Cardiac muscle cell (in vitro differentiated cells and primary cell): ENCODE results near the gene MIER2. TPM values are rescaled to one million over a fixed set of nuclear protein-coding genes. Genes with fewer than 3 reads are reported as not detected.

ENCODE experiments used
- DNase-seq, 2 donors: peaks; one replicate each; pipeline versions ENCODE4 v3.0.0 to v3.0.0-alpha.2; 2010 to 2017; ENCODE audit warnings: low read depth in 1 of 2, low spot score in 1 of 2
- H3K27ac ChIP-seq: fragments of 200-600 bp; sonication (generic); 2 replicates; pipeline ENCODE4 v1.5.1; 2016
- H3K27me3 ChIP-seq: fragments of 200-600 bp; sonication (generic); 2 replicates; pipeline ENCODE4 v1.6.0; 2016; ENCODE audit warnings: control low read depth
- H3K36me3 ChIP-seq: fragments of 200-600 bp; sonication (generic); 2 replicates; pipeline ENCODE4 v1.5.1; 2016; ENCODE audit warnings: control low read depth
- H3K4me1 ChIP-seq: fragments of 200-600 bp; sonication (generic); 2 replicates; pipeline ENCODE4 v1.8.1; 2017; ENCODE audit warnings: low read depth, mild to moderate bottlenecking, mixed run types
- H3K4me3 ChIP-seq: fragments of 200-600 bp; sonication (generic); 2 replicates; pipeline ENCODE4 v1.5.1; 2016; ENCODE audit warnings: mild to moderate bottlenecking
- H3K9me3 ChIP-seq: fragments of 200-600 bp; sonication (generic); 2 replicates; pipeline ENCODE4 v1.5.1; 2017; ENCODE audit warnings: low read depth, mild to moderate bottlenecking, control low read depth
- polyA plus RNA-seq: library from polyadenylated mRNA; unstranded; fragments of >200 nt; fragmentation: Nextera tagmentation; extraction: Ambion mirVana; gene quantifications from 2 replicates; pipeline ENCODE4 v1.2.1, GENCODE V29; 2016
- total RNA-seq: library from RNA; depleted of rRNA; stranded (reverse); fragments of >200 nt; gene quantifications from 2 replicates; pipeline ENCODE4 v1.2.3, GENCODE V29; 2016
- TF ChIP-seq, protein P1 (sequence below): IDR thresholded peaks from 2 replicates; pipeline ENCODE4 v1.5.1; 2012; ENCODE audit warnings: low read depth, mild to moderate bottlenecking, low read length

The MIER2 gene
- total and polyA plus RNA-seq, 2 experiments from 2014 or later = 32.7 to 47.8 TPM

DNA sequence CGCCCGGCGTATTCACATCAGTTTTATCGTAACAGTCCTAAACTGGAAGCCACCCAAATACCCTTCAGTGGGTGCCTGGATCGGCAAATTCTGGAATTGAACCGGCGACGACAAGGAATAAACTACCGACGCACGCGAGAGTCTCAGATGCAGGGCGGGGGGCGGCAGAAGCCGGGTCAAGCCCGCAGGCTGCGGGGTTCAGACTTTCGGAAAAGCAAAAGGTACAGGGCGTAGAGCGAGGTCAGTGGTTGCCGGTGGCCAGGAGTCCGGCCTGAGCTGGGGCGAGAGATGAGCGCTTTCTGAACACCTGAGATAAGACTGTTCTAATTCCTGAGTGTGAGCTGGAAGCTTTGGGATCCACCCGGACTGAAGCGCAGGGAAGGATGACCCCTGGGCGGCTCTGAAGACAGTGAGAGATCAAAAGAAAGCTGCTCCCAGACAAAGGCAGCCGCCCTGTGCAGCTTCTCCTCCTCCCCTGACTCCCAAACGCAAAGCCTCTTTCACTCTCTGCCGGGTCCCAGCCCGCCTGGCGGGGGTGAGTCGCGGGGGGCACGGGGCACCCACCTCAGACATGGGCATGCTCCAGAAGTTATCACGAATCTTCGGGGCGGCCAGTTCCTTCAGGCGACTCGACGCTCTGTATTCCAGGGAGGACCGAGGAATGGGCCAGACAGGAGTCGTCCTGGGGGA is 26.2 kb upstream of the MIER2 start:
- Histone ChIP-seq H3K36me3 (no peaks in the 10 kb centered on the region), H3K4me1 (no peaks in the 10 kb centered on the region), H3K4me3 (no peak overlapping the region), H3K27me3 (no peaks in the 10 kb centered on the region), H3K27ac (no peak overlapping the region), H3K9me3 (no peaks in the 10 kb centered on the region)
- TF ChIP-seq, protein P1, sequence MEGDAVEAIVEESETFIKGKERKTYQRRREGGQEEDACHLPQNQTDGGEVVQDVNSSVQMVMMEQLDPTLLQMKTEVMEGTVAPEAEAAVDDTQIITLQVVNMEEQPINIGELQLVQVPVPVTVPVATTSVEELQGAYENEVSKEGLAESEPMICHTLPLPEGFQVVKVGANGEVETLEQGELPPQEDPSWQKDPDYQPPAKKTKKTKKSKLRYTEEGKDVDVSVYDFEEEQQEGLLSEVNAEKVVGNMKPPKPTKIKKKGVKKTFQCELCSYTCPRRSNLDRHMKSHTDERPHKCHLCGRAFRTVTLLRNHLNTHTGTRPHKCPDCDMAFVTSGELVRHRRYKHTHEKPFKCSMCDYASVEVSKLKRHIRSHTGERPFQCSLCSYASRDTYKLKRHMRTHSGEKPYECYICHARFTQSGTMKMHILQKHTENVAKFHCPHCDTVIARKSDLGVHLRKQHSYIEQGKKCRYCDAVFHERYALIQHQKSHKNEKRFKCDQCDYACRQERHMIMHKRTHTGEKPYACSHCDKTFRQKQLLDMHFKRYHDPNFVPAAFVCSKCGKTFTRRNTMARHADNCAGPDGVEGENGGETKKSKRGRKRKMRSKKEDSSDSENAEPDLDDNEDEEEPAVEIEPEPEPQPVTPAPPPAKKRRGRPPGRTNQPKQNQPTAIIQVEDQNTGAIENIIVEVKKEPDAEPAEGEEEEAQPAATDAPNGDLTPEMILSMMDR = no peak
- DNase-seq = no peak

DNA sequence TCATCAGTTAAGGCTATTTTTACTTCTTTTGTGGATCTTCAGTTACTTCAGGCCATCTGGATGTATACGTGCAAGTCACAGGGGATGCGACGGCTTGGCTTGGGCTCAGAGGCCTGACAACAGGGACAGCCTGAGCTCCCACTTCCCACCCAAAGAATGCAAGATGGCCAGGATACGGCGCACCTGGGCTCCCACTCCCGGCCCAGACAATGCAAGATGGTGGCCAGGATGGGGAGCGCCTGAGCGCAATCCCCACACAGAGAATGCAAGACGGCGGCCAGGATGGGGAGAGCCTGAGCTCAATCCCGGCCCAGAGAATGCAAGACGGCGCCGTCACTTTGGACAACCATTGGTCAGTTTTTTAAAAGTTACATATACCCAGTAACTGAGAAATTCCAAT is 25.3 kb upstream of the MIER2 start:
- no peaks in the 10 kb centered on the region for H3K27me3 ChIP-seq
- no peak overlapping the region for H3K27ac ChIP-seq
- no peaks in the 10 kb centered on the region for H3K36me3 ChIP-seq
- no peaks in the 10 kb centered on the region for H3K9me3 ChIP-seq
- TF ChIP-seq, protein P1 = no peak
- no peak for DNase-seq
- no peaks in the 10 kb centered on the region for H3K4me1 ChIP-seq
- H3K4me3 ChIP-seq = no peak overlapping the region

DNA sequence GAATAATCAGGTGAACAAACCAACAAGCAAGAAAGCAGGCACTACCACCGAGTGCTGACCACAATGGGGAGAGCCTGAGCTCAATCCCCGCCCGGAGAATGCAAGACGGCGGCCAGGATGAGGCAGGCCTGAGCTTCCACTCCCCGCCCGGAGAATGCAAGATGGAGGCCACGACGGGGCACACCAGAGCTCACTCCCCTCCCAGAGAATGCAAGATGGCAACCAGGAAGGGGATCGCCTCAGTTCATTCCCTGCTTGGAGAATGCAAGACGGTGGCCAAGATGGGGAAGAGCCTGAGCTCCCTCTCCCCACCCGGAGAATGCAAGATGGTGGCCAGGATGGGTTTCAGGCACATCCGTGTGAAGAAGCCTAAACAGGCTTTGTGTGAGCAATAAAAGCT is 24.7 kb upstream of the MIER2 start:
- no peak for DNase-seq
- TF ChIP-seq, protein P1 = no peak
- no peak overlapping the region for H3K4me3 ChIP-seq
- H3K9me3 ChIP-seq = no peaks in the 10 kb centered on the region
- H3K4me1 ChIP-seq = no peaks in the 10 kb centered on the region
- no peaks in the 10 kb centered on the region for H3K27me3 ChIP-seq
- H3K27ac ChIP-seq = no peak overlapping the region
- no peaks in the 10 kb centered on the region for H3K36me3 ChIP-seq

DNA sequence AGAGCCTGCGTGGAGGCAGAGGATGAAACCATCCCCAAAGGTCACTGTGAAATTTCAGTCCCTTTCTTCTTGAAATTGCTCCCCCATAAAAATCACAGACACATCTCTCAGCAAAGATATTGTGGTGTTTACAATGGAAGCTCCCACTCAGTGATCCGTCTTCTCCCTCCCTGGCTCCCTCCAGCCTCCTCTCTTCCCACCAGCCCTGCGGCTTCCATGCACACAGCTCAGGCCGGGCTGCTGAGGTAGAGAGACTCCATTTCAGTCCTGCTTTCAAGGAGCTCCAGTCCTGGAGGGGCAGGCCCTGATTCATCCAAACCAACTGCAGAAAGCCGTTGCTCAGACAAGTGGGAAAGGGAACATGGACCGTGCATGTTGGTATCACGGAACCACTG is 24.0 kb upstream of the MIER2 start:
- Histone ChIP-seq H3K36me3 (no peaks in the 10 kb centered on the region), H3K9me3 (no peaks in the 10 kb centered on the region), H3K4me3 (no peak overlapping the region), H3K27ac (no peak overlapping the region), H3K4me1 (no peaks in the 10 kb centered on the region), H3K27me3 (no peaks in the 10 kb centered on the region)
- no peak for DNase-seq
- TF ChIP-seq, protein P1 = no peak

DNA sequence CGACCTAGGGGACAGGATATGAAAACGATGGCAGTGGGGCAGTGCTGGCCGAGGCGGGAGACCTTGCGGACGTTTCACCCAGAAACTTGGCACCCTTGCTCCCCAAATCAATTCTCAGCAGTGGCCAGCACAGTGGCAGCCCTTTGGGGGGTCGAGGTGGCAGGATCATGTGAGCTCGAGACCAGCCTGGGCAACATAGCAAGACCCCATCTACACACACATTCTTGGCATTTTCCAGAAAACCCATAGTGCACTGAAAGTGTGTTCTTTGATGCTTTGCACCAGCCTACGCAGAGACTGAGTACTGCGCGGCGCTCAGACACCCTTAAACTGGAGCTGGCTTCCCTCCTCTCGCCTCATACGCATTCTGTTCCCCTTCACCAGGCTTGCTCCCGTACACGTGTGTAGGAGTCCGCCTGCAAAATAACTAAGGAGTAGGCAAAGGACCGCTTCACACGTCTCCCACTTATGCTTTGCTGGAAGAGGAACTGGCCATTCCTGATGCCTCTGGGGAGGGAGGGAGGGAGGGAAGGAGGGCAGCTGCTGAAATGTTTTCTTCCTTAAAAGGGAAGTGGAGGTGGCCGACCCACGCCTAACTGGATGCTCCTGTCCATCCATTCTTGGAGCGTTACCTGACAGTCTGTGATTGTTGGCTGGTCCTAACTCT is 23.5 kb upstream of the MIER2 start:
- no peaks in the 10 kb centered on the region for H3K4me1 ChIP-seq
- H3K9me3 ChIP-seq = no peaks in the 10 kb centered on the region
- no peak overlapping the region for H3K27ac ChIP-seq
- DNase-seq = no peak
- no peak overlapping the region for H3K4me3 ChIP-seq
- TF ChIP-seq, protein P1 = no peak
- H3K36me3 ChIP-seq = no peaks in the 10 kb centered on the region
- no peaks in the 10 kb centered on the region for H3K27me3 ChIP-seq
